ENCODE data around the gene BACE1-AS.

The BACE1-AS gene

GRCh38 chr11:117327567-117328374 is 36.6 kb downstream of the BACE1-AS start, which contains the start of gene CEP164:
Gene CEP164, plus strand, starts transcription at chr11:117327854. Its CDS starts 10,733 bp downstream, at chr11:117338587.
- DNase-seq = peak; percentile 94

DNA sequence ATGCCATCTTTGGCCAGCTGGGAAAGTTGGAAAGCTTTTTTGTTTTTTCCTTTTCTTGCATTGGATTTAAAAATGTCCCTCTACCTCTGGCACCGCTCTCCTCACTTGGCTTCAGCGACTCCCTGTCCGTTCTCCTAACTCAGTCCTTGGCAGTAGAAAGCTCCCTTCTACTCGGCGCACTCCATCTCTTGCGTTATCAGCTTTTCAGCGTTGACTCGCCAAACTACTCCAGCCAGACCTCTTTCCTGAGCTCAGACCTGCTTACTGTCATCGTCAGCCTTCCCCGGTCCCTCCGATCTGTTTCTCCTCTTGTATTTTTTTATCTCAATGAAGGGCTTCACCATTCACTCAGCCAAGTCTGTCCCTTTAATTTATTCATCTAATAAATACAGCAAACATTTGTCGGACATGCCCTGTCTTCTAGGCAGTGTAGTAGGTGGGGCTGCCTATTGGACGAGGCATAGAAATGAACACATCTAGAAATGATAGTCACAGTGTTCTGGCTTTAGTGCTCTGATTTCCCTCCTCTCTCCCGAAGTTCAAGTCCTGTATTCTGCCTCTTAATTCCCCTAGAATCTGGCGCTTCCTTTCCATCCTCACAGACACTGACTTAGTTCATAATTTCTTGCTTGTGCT is 37.3 kb downstream of the BACE1-AS start:
- no peak for DNase-seq

- DNase-seq = no peak
These were observed 41.7 kb downstream of the BACE1-AS start for GRCh38 chr11:117332843-117333242.

GRCh38 chr11:117333917-117334316 is 42.8 kb downstream of the BACE1-AS start:
- no peak for DNase-seq

- no peak for DNase-seq
These were observed 43.8 kb downstream of the BACE1-AS start for GRCh38 chr11:117334896-117335295.

- DNase-seq = no peak
These were observed 44.3 kb downstream of the BACE1-AS start for GRCh38 chr11:117335399-117335798.

- DNase-seq = no peak
These were observed 45.9 kb downstream of the BACE1-AS start for GRCh38 chr11:117337076-117337475.
